Duodenal mucosa (tissue), 2 donors: ENCODE data around the gene CCSER1.
"Not testable (repeated sequence)": the region's sequence is repeated elsewhere in the genome, so short reads cannot be mapped to it uniquely, and the experiment has no call there.

ENCODE experiments used
- H3K27ac ChIP-seq: one replicate; pipeline ENCODE4 v1.7.0; 2013; ENCODE audit warnings: low read depth, low read length
- H3K27me3 ChIP-seq, 2 donors: one replicate each; pipeline ENCODE4 v1.7.0; 2013; ENCODE audit warnings: low read length in 2 of 2, control low read depth in 1 of 2; ENCODE audit not compliant: insufficient read depth in 2 of 2, control insufficient read depth in 1 of 2
- H3K36me3 ChIP-seq, 2 donors: one replicate each; pipeline ENCODE4 v1.7.0; 2013; ENCODE audit warnings: low read length in 2 of 2, control low read depth in 1 of 2; ENCODE audit not compliant: insufficient read depth in 2 of 2, control insufficient read depth in 1 of 2
- H3K4me1 ChIP-seq, 2 donors: one replicate each; pipeline ENCODE4 v1.7.0; 2013; ENCODE audit warnings: low read length in 2 of 2, control low read depth in 1 of 2; ENCODE audit not compliant: insufficient read depth in 2 of 2, control insufficient read depth in 1 of 2
- H3K4me3 ChIP-seq, 2 donors: one replicate each; pipeline ENCODE4 v1.7.0; 2013; ENCODE audit warnings: low read length in 2 of 2, low read depth in 1 of 2
- H3K9ac ChIP-seq, 2 donors: one replicate each; pipeline ENCODE4 v1.7.0; 2013; ENCODE audit warnings: low read length in 2 of 2, low read depth in 1 of 2
- H3K9me3 ChIP-seq, 2 donors: one replicate each; pipeline ENCODE4 v1.7.0; 2013; ENCODE audit warnings: low read length in 2 of 2, control low read depth in 1 of 2; ENCODE audit not compliant: control insufficient read depth in 1 of 2

The CCSER1 gene

DNA sequence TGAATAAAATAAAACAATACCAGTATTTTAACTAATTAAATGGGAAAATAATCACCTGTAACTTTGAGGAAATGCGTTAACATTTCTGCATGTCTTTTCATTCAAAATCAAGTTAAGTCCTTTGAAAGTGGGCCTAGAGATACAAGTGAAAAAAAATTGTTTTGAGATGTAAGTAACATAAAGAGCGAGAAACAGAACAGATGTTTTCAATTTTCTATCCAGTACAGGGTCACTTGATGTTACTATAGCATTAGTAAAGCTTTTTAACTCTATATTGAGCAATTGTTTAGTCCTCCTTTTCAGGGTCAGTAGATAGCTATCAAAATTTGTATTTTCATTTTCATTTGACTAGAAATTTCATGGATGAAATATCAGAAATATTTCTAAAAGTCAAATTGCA is 761.4 kb downstream of the CCSER1 start:
- Histone ChIP-seq H3K9ac (no peak overlapping the region), H3K36me3 (no peaks in the 10 kb centered on the region), H3K27me3 (no peaks in the 10 kb centered on the region), H3K4me3 (no peak overlapping the region), H3K4me1 (no peaks in the 10 kb centered on the region), H3K27ac (no peak overlapping the region), H3K9me3 (no peaks in the 10 kb centered on the region)

DNA sequence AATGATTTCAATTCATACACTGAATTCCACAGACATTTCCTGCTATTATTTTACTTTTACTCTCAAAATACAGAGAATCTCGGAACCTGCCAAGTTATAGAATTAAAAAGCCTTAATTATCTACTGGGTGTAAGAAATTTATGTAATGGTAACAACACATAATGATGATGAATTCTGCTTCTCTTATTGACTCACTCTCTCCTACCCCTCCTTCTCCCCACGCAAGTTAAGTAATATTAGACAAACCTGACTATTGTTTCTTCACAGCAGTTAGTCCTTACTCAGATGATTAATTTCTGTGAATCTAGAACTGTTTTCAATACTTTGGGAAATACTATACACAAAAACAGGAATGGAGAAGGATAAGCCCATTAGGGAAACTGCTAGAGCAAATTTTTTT is 762.0 kb downstream of the CCSER1 start:
- H3K4me3 ChIP-seq = no peak overlapping the region
- no peaks in the 10 kb centered on the region for H3K36me3 ChIP-seq
- no peaks in the 10 kb centered on the region for H3K27me3 ChIP-seq
- no peaks in the 10 kb centered on the region for H3K4me1 ChIP-seq
- no peak overlapping the region for H3K9ac ChIP-seq
- H3K9me3 ChIP-seq = no peaks in the 10 kb centered on the region
- no peak overlapping the region for H3K27ac ChIP-seq

DNA sequence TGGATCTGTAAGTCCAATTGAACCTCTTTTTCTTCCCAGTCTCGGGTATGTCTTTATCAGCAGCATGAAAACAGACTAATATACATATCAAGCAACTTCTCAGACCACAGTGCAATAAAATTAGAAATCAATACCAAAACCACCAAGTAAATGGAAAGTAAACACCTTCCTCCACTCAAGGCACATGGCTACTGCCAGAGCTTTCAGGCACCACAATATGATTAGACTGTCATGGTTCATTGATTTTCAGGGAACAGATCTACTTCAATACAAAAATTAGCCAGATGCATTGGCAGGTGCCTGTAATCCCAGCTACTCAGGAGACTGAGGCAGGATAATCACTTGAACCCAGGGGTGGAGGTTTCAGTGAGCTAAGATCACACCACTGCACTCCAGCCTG is 776.2 kb downstream of the CCSER1 start:
- not testable (repeated sequence) for H3K27me3 ChIP-seq, H3K27ac ChIP-seq, H3K36me3 ChIP-seq, H3K4me3 ChIP-seq, H3K9ac ChIP-seq, H3K9me3 ChIP-seq, H3K4me1 ChIP-seq

DNA sequence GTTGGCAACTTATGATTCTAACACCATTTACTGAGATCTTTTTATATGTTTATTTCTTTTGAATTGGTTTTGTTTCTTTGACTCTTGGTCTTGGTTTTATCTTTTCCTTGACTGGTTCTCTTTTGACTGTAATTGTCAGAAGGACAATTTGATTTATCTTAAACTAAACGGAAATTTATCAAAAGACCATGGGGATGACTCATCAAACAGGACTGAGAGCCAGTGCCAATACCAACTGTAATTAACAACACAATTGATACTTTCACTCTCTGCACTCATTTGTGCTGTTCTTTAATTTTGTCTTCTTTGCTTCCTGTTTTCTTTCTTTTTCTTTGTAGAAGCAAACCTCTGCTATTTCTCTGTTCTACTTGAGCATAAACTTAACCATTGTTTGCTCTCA is 776.8 kb downstream of the CCSER1 start:
- Histone ChIP-seq H3K9ac (no peak overlapping the region), H3K36me3 (no peaks in the 10 kb centered on the region), H3K4me3 (no peak overlapping the region), H3K4me1 (no peaks in the 10 kb centered on the region), H3K27me3 (no peaks in the 10 kb centered on the region), H3K9me3 (peaks cover 0 to 4% of the 10 kb centered on the region in 2 donors), H3K27ac (no peak overlapping the region)

DNA sequence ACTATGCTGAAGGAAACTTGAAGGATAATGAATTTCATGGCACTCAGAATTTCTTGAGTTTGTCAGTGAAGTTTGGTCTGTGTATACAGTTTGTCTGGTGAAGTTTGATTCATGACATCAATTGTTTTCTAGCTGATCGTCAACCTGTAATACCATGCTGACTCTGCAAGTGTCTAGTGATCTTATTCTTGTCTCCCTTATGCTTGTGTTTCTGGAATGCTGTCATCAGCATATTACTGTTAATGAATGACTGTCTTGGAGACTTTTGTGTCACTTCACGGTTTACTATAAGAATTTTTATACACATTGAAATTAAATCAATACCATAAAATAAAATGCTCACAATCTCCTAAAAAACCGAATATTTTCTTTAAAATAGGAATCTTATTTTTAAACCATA is 779.0 kb downstream of the CCSER1 start:
- Histone ChIP-seq H3K27me3 (no peaks in the 10 kb centered on the region), H3K4me3 (no peak overlapping the region), H3K36me3 (no peaks in the 10 kb centered on the region), H3K9me3 (peaks cover 0 to 2% of the 10 kb centered on the region in 2 donors), H3K27ac (no peak overlapping the region), H3K4me1 (no peaks in the 10 kb centered on the region), H3K9ac (no peak overlapping the region)

DNA sequence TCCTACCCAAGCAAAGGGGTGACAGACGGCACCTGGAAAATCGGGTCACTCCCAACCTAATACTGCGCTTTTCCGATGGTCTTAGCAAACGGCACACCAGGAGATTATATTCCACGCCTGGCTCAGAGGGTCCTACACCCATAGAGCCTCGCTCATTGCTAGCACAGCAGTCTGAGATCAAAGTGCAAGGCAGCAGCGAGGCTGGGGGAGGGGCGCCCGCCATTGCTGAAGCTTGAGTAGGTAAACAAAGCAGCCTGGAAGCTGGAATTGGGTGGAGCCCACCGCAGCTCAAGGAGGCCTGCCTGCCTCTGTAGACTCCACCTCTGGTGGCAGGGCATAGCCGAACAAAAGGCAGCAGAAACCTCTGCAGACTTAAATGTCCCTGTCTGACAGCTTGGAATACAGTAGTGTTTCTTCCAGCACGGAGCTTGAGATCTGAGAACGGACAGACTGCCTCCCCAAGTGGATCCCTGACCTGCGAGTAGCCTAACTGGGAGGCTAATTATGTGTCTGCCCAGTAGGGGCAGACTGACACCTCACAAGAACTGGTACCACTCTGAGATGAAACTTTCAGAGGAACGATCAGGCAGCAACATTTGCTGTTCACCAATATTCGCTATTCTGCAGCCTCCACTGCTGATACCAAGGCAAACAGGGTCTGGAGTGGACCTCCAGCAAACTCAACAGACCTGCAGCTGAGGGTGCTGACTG is 784.7 kb downstream of the CCSER1 start:
- not testable (repeated sequence) for H3K9me3 ChIP-seq, H3K9ac ChIP-seq, H3K4me3 ChIP-seq, H3K27me3 ChIP-seq, H3K27ac ChIP-seq, H3K36me3 ChIP-seq, H3K4me1 ChIP-seq

DNA sequence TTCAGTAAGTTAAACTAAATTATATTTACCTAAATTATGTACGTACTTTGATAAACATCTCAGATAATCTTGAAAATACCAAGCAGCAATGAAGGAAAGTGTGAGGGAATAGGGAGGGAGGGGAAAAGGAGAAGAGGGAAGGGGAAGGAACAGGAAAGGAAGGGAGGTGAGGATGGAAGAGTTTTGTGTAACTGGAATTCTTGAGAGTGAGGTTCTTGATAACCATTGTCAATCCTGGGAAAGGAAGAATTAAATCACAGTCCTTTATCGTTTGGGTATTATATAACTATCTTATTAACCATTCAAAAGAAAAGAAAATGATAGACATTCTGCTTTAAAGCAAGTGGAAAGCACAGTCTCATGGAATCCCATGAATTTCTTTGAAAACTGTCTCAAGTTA is 795.0 kb downstream of the CCSER1 start:
- Histone ChIP-seq H3K9ac (no peak overlapping the region), H3K9me3 (no peaks in the 10 kb centered on the region), H3K4me3 (no peak overlapping the region), H3K4me1 (no peaks in the 10 kb centered on the region), H3K27ac (no peak overlapping the region), H3K27me3 (no peaks in the 10 kb centered on the region), H3K36me3 (no peaks in the 10 kb centered on the region)

DNA sequence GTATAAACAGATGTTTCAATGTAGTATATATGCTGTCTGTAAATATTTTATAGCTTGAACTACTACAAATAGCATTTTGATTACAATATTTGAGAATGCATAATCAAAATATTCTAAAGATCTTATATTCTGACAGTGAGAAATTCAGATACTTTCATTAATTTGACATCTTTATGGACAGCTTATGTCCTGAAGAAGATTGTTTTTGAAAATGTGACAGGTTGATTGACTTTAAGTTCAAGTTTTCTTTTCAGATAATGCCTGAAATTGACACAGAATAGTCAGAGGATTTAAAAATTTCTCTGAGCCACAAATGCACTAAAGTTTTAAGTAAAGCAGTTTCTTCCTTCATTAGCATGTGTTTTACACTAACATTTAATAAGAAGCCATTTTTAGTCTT is 799.8 kb downstream of the CCSER1 start:
- Histone ChIP-seq H3K4me3 (no peak overlapping the region), H3K9me3 (no peaks in the 10 kb centered on the region), H3K36me3 (no peaks in the 10 kb centered on the region), H3K27ac (no peak overlapping the region), H3K27me3 (no peaks in the 10 kb centered on the region), H3K9ac (no peak overlapping the region), H3K4me1 (no peaks in the 10 kb centered on the region)

DNA sequence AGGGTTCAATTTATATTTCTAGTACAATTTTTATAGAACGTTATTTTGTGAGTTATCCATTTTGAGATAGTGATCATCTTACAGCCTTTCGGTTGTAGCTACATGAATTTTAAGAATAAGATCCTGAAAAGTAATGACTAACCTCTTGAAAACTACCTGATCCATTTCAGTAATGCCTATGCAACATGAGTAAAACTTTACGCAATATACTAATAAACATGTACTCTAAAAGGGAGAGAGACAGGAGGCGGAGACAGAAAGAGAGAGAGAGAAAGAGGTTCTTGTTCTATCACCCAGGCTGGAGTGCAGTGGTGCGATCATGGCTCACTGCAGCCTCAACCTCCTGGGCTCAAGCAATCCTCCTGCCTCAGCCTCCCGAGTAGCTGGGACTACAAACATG is 816.1 kb downstream of the CCSER1 start:
- no peaks in the 10 kb centered on the region for H3K9me3 ChIP-seq
- no peak overlapping the region for H3K9ac ChIP-seq
- no peak overlapping the region for H3K4me3 ChIP-seq
- no peaks in the 10 kb centered on the region for H3K36me3 ChIP-seq
- H3K4me1 ChIP-seq = no peaks in the 10 kb centered on the region
- H3K27ac ChIP-seq = no peak overlapping the region
- H3K27me3 ChIP-seq = no peaks in the 10 kb centered on the region

DNA sequence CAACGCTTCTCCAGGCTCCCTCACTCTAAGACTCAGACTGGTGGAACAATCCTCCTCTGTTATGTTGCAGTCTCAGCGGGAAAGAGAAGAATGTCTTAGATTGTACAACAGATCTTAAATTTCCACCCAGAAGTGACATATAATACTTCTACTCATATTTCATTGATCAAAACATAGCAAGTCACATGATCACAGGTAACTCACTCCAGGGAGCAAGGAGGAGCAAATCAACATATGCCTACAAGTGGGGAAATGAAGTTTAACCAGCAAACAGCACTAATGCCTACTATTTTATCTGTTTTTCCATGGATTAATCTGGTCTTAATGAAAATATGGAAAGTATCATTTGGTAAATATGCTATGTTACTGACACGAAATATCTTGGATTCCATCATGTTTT is 819.8 kb downstream of the CCSER1 start:
- Histone ChIP-seq H3K4me3 (no peak overlapping the region), H3K27ac (no peak overlapping the region), H3K4me1 (peaks cover 0 to 14% of the 10 kb centered on the region in 2 donors), H3K9me3 (no peaks in the 10 kb centered on the region), H3K36me3 (no peaks in the 10 kb centered on the region), H3K9ac (no peak overlapping the region), H3K27me3 (no peaks in the 10 kb centered on the region)

DNA sequence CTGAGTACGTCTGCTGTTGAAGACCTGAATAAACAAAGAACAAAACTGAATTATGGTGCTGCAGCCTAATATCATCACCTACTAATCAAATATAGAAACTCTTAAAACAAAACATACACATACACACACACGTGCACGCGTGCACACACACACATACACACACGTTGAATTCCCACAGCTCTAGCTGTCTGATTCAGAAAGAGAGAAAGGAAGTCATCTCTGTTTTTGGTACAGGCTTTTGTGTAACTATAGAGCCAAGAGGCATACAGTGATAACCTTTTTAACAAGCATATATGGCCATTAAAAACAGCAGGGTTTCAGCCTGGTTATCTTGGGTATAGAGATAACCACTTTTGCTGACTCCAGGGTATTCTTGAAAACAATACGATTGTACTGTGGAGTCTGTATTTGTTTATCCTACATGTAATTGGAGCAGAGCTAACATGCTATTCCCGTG is 823.2 kb downstream of the CCSER1 start:
- no peaks in the 10 kb centered on the region for H3K9me3 ChIP-seq
- no peak overlapping the region for H3K27ac ChIP-seq
- H3K4me3 ChIP-seq = no peak overlapping the region
- no peaks in the 10 kb centered on the region for H3K36me3 ChIP-seq
- no peak overlapping the region for H3K9ac ChIP-seq
- H3K27me3 ChIP-seq = no peaks in the 10 kb centered on the region
- peaks cover 0 to 14% of the 10 kb centered on the region in 2 donors for H3K4me1 ChIP-seq
